ENCODE results near the gene PITX3.

DNA sequence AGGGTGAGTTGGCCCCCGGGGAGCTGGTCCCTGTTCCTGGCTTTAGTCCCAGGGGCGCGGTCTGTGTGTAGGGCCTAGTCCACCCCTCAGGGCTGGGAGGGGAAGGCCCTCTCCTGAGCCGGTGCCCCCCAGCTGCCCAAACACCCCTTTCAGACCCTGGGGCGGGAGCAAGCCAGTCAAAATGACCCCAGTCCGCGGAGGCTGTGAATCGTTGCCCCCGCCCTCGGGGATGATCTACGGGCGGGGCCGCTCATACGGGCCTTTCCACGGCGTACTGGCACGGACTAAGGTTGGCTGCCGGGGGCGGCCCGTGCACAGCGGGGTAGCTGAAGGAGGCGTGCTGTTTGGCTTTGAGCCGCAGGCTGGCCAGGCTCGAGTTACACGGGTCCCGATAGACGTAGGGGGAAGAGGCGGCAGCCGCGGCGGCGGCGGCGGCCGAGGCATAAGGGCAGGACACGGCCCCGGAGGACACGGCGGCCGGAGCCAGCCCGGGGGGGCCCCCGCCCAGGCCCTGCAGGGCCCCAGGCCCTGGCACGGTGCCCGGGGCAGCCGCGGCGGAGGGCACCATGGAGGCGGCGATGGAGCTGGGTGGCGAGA lies 10.9 kb downstream of the PITX3 start:
- TF ChIP-seq ATF3 (CRISPR knock-in tag; conservative IDR thresholded peaks at IDR 0.05) = no peak
- TF ChIP-seq, protein P1, sequence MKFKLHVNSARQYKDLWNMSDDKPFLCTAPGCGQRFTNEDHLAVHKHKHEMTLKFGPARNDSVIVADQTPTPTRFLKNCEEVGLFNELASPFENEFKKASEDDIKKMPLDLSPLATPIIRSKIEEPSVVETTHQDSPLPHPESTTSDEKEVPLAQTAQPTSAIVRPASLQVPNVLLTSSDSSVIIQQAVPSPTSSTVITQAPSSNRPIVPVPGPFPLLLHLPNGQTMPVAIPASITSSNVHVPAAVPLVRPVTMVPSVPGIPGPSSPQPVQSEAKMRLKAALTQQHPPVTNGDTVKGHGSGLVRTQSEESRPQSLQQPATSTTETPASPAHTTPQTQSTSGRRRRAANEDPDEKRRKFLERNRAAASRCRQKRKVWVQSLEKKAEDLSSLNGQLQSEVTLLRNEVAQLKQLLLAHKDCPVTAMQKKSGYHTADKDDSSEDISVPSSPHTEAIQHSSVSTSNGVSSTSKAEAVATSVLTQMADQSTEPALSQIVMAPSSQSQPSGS (CRISPR knock-in tag; IDR thresholded peaks at IDR 0.05; ENCODE audit: borderline replicate concordance, low read depth) = no peak
- no peak for TF ChIP-seq ELF4 (CRISPR knock-in tag; IDR thresholded peaks at IDR 0.05; ENCODE audit: low read depth)
